Fibroblast of lung (primary cell): ENCODE results near the gene DEGS2.
"Not testable (repeated sequence)": the region's sequence is repeated elsewhere in the genome, so short reads cannot be mapped to it uniquely, and the experiment has no call there.

Experiments used
- CTCF ChIP-seq, 2 donors: IDR thresholded peaks in 1 of 2; conservative IDR thresholded peaks in 1 of 2; 1 replicate in 1 of 2; 2 replicates in 1 of 2; pipeline ENCODE4 v1.5.1; 2011 to 2012; ENCODE audit warnings: low read length in 2 of 2, control low read depth in 1 of 2, inconsistent platforms in 1 of 2, low read depth in 1 of 2, mild to moderate bottlenecking in 1 of 2
- EZH2 ChIP-seq: IDR thresholded peaks from 2 replicates; pipeline ENCODE4 v1.5.1; 2012; ENCODE audit warnings: low read length, control low read depth, mild to moderate bottlenecking; ENCODE audit errors: missing control alignments

- TF ChIP-seq EZH2; CTCF (conservative IDR thresholded peaks at IDR 0.05 in 1 of 2, IDR thresholded peaks at IDR 0.05 in 1 of 2; ENCODE audit: low read depth in 1 of 2, low read length in 2 of 2): not testable (repeated sequence)
Measured at GRCh38 chr14:100208136-100208535, 48.7 kb upstream of the DEGS2 start.
